ENCODE data around the gene KAZALD1.

DNA sequence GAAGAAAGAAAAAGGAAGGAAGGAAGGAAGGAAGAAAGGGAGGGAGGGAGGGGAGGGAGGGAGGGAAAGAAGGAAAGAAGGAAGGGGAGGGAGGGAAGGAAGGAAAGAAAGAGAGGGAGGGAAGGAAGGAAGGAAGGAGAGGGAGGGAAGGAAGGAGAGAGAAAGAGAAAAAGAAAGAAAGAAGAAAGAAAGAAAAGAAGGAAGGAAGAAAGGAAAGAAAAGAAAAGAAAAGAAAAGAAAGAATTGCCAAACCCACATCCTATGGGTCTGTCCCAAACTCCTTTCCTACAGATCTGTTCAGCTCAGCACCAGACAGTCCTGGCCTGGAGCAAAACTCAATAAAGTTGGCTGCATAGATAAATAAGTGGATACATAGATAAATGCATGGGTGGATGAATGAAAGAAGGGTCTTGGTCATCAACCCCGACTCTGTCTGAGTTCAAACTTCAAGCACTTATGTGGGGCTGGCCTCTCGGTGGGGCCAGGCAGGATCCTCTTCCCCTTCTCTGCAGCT is 52.2 kb downstream of the KAZALD1 start:
- TF ChIP-seq, protein P1, sequence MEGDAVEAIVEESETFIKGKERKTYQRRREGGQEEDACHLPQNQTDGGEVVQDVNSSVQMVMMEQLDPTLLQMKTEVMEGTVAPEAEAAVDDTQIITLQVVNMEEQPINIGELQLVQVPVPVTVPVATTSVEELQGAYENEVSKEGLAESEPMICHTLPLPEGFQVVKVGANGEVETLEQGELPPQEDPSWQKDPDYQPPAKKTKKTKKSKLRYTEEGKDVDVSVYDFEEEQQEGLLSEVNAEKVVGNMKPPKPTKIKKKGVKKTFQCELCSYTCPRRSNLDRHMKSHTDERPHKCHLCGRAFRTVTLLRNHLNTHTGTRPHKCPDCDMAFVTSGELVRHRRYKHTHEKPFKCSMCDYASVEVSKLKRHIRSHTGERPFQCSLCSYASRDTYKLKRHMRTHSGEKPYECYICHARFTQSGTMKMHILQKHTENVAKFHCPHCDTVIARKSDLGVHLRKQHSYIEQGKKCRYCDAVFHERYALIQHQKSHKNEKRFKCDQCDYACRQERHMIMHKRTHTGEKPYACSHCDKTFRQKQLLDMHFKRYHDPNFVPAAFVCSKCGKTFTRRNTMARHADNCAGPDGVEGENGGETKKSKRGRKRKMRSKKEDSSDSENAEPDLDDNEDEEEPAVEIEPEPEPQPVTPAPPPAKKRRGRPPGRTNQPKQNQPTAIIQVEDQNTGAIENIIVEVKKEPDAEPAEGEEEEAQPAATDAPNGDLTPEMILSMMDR (IDR thresholded peaks at IDR 0.05 in 8 of 11, conservative IDR thresholded peaks at IDR 0.05 in 3 of 11): no peak
- no peak for TF ChIP-seq POLR2AphosphoS5 (IDR thresholded peaks at IDR 0.05)
- TF ChIP-seq POLR2A (IDR thresholded peaks at IDR 0.05): no peak

Data from spleen (tissue), 7 donors.